ENCODE results near the gene MMP1.
"Not testable (repeated sequence)": the region's sequence is repeated elsewhere in the genome, so short reads cannot be mapped to it uniquely, and the experiment has no call there.

MMP1 gene

GRCh38 chr11:102757823-102758549 lies 40.0 kb downstream of the MMP1 start:
- no peak for DNase-seq

DNA sequence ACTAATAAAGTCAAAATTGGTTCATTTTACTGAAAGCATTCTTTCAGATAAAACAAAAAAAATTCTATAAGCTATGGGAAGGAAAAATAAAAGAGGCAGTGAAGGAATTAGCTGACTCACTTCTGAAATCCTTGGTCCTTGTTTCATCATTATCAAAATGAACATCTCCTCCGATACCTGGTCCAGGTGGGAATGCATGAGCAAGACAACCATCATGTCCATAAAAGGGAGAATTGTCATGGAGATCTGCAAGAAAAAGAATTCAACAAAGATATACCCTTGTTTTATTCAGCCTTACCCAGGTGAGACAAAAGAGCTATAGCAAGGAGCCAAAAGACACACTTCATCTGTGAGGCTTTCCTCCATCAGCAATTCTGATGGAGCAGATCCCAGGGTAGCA lies 44.7 kb downstream of the MMP1 start:
- no peak for DNase-seq

GRCh38 chr11:102751673-102752072 lies 46.3 kb downstream of the MMP1 start:
- DNase-seq = no peak

DNA sequence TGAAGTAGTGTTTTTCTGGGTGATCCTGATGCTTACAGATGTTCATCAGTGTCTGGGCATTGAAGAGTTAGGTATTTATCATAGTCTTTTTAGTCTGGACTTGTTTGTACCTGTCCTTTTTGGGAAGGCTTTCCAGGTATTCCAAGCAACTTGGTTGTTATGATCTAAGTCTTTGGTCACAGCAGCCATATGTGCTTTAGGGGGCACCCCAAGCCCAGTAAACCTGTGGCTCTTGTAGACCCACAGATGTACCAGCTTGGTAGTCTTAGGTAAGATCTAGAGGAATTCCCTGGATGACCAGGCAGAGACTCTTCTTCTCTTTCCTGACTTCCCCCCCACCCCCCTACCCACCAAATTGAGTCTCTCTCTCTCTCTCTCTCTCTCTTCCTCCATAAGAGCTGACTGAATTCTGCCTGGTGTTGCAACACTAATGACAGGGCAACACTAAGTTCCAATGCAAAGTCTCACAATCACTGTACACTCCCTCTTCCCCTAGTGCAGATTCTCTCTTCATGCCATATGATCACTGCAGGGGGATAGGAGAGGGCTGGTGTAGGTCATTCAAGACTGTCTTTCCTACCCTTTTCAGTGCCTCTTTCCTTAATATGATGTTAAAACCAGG lies 48.7 kb downstream of the MMP1 start:
- DNase-seq = no peak

DNA sequence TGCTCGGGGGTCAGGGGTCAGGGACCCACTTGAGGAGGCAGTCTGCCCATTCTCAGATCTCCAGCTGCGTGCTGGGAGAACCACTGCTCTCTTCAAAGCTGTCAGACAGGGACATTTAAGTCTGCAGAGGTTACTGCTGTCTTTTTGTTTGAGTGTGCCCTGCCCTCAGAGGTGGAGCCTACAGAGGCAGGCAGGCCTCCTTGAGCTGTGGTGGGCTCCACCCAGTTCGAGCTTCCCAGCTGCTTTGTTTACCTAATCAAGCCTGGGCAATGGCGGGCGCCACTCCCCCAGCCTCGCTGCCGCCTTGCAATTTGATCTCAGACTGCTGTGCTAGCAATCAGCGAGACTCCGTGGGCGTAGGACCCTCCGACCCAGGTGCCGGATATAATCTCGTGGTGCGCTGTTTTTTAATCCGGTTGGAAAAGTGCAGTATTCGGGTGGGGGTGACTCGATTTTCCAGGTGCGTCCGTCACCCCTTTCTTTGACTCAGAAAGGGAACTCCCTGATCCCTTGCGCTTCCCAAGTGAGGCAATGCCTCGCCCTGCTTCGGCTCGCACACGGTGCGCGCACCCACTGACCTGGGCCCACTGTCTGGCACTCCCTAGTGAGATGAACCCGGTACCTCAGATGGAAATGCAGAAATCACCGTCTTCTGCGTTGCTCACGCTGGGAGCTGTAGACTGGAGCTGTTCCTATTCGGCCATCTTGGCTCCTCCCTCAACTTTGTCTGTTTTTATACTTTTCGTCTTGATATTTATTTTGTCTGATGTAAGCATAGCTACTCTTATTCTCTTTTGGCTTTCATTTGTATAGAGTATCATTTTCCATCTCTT lies 51.0 kb downstream of the MMP1 start:
- DNase-seq = not testable (repeated sequence)

All from stimulated activated naive CD4-positive, alpha-beta T cell treated with Interleukin-2 at 50 U/mL for 16 hours (primary cell).